Measurements from ENCODE around the gene INSIG2.

INSIG2 gene

GRCh38 chr2:118088051-118089024 is at the start of gene INSIG2:
INSIG2 (plus strand) TSS chr2:118088471; CDS start chr2:118096557, 8,086 bp downstream.
- FAIRE-seq (peak; percentile 98), DNase-seq (ENCODE audit: low spot score) (peak; percentile 99)

GRCh38 chr2:118040891-118041290 is 47.4 kb upstream of the INSIG2 start:
- no peak for DNase-seq (ENCODE audit: low spot score)
- no peak for FAIRE-seq

GRCh38 chr2:118044103-118044716 is 44.1 kb upstream of the INSIG2 start:
- FAIRE-seq (no peak), DNase-seq (ENCODE audit: low spot score) (no peak)

GRCh38 chr2:118044854-118045253 is 43.4 kb upstream of the INSIG2 start:
- FAIRE-seq (no peak), DNase-seq (ENCODE audit: low spot score) (no peak)

GRCh38 chr2:118045286-118045685 is 43.0 kb upstream of the INSIG2 start:
- DNase-seq (ENCODE audit: low spot score) (no peak), FAIRE-seq (no peak)

- FAIRE-seq (no peak), DNase-seq (ENCODE audit: low spot score) (peak; percentile 41)
Observed at GRCh38 chr2:118046634-118047210, 41.5 kb upstream of the INSIG2 start.

GRCh38 chr2:118047380-118047826 is 40.9 kb upstream of the INSIG2 start:
- DNase-seq (ENCODE audit: low spot score) (peak; percentile 48), FAIRE-seq (no peak)

GRCh38 chr2:118048401-118048800 is 39.9 kb upstream of the INSIG2 start:
- DNase-seq (ENCODE audit: low spot score) (no peak), FAIRE-seq (no peak)

- DNase-seq (ENCODE audit: low spot score) (peak; percentile 70), FAIRE-seq (peak; percentile 13)
Observed at GRCh38 chr2:118049140-118049815, 39.0 kb upstream of the INSIG2 start.

GRCh38 chr2:118049816-118050140 is 38.5 kb upstream of the INSIG2 start:
- peak; percentile 83 for FAIRE-seq
- DNase-seq (ENCODE audit: low spot score), result no peak

GRCh38 chr2:118050386-118050785 is 37.9 kb upstream of the INSIG2 start:
- FAIRE-seq (no peak), DNase-seq (ENCODE audit: low spot score) (no peak)

- DNase-seq (ENCODE audit: low spot score) (no peak), FAIRE-seq (no peak)
Observed at GRCh38 chr2:118050974-118051373, 37.3 kb upstream of the INSIG2 start.

- DNase-seq (ENCODE audit: low spot score) (no peak), FAIRE-seq (peak; percentile 48)
Observed at GRCh38 chr2:118051826-118052358, 36.4 kb upstream of the INSIG2 start.

GRCh38 chr2:118052474-118052873 is 35.8 kb upstream of the INSIG2 start:
- no peak for FAIRE-seq
- DNase-seq (ENCODE audit: low spot score), result no peak

- FAIRE-seq, result no peak
- no peak for DNase-seq (ENCODE audit: low spot score)
Observed at GRCh38 chr2:118053681-118054080, 34.6 kb upstream of the INSIG2 start.

GRCh38 chr2:118054213-118055008 is 33.9 kb upstream of the INSIG2 start:
- FAIRE-seq (no peak), DNase-seq (ENCODE audit: low spot score) (no peak)

GRCh38 chr2:118055512-118056164 is 32.6 kb upstream of the INSIG2 start:
- DNase-seq (ENCODE audit: low spot score) (no peak), FAIRE-seq (no peak)

- DNase-seq (ENCODE audit: low spot score) (no peak), FAIRE-seq (no peak)
Observed at GRCh38 chr2:118056165-118056534, 32.1 kb upstream of the INSIG2 start.

GRCh38 chr2:118056801-118057200 is 31.5 kb upstream of the INSIG2 start:
- FAIRE-seq (no peak), DNase-seq (ENCODE audit: low spot score) (no peak)

- no peak for FAIRE-seq
- no peak for DNase-seq (ENCODE audit: low spot score)
Observed at GRCh38 chr2:118058951-118059350, 29.3 kb upstream of the INSIG2 start.
